B cell (primary cell): ENCODE data around the gene PRPS1L1.

Source experiments
- EZH2 ChIP-seq: IDR thresholded peaks from 2 replicates; pipeline ENCODE4 v1.6.1; 2012; ENCODE audit warnings: borderline replicate concordance, low read depth, mild to moderate bottlenecking, moderate library complexity, low read length; ENCODE audit not compliant: insufficient read depth, poor library complexity, severe bottlenecking
- TF ChIP-seq, protein P1 (sequence below): fragments of 200-600 bp; IDR thresholded peaks from one replicate; pipeline ENCODE4 v1.8.0; 2022; ENCODE audit warnings: antibody characterized with exemption, mild to moderate bottlenecking

DNA sequence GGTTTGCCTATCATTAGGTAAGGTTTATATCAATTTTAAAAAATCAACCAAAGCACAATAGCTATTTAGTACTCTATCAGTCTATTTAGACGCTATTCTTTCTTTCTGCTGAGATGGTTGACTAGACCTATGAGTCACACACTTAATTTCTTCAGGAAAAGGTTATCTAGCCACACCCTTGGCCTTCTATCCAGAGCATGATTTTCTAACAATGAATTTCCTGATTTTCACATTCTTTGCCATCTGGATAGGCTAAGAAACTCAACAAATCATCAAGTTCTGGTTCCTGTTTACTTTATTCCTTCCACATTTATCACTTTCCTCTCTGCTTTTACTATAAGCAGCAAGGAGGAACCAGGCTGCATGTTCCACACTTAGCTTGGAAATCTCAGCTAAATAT lies 8.1 kb downstream of the PRPS1L1 start:
- TF ChIP-seq, protein P1, sequence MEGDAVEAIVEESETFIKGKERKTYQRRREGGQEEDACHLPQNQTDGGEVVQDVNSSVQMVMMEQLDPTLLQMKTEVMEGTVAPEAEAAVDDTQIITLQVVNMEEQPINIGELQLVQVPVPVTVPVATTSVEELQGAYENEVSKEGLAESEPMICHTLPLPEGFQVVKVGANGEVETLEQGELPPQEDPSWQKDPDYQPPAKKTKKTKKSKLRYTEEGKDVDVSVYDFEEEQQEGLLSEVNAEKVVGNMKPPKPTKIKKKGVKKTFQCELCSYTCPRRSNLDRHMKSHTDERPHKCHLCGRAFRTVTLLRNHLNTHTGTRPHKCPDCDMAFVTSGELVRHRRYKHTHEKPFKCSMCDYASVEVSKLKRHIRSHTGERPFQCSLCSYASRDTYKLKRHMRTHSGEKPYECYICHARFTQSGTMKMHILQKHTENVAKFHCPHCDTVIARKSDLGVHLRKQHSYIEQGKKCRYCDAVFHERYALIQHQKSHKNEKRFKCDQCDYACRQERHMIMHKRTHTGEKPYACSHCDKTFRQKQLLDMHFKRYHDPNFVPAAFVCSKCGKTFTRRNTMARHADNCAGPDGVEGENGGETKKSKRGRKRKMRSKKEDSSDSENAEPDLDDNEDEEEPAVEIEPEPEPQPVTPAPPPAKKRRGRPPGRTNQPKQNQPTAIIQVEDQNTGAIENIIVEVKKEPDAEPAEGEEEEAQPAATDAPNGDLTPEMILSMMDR: no peak
- no peak for TF ChIP-seq EZH2
